ENCODE measurements around the gene ZFAND3. TPM values are rescaled to one million over a fixed set of nuclear protein-coding genes. Genes with fewer than 3 reads are reported as not detected.
A peak's percentile ranks its signal among the peaks of the same experiment; 100 is the strongest.

ZFAND3 gene
- total RNA-seq, 4 donors from 2014 or later, result 45.0 to 55.2 (median 49.5) TPM

DNA sequence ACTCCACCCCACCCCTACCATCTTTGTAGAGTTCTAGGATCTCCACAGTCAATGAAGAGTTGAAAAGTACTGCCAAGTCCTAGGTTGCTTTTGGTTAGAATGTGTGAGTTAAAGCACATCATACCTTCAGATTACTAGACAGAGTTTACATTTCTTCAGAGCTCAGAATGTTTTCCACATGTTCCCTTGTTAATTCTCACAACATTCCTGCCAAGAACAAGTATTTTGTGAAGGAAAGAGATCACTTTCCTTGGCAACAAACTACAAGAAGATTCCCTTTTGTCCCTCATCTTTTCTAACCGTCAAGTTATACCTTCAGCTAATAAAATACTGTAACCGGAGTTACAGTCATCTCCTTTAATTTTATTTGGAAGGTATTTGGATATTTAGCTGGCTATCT is 266.8 kb downstream of the ZFAND3 start:
- TF ChIP-seq, protein P1, sequence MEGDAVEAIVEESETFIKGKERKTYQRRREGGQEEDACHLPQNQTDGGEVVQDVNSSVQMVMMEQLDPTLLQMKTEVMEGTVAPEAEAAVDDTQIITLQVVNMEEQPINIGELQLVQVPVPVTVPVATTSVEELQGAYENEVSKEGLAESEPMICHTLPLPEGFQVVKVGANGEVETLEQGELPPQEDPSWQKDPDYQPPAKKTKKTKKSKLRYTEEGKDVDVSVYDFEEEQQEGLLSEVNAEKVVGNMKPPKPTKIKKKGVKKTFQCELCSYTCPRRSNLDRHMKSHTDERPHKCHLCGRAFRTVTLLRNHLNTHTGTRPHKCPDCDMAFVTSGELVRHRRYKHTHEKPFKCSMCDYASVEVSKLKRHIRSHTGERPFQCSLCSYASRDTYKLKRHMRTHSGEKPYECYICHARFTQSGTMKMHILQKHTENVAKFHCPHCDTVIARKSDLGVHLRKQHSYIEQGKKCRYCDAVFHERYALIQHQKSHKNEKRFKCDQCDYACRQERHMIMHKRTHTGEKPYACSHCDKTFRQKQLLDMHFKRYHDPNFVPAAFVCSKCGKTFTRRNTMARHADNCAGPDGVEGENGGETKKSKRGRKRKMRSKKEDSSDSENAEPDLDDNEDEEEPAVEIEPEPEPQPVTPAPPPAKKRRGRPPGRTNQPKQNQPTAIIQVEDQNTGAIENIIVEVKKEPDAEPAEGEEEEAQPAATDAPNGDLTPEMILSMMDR (IDR thresholded peaks at IDR 0.05 in 4 of 5, conservative IDR thresholded peaks at IDR 0.05 in 1 of 5), result no peak
- no peak for TF ChIP-seq POLR2A (IDR thresholded peaks at IDR 0.05)
- H3K4me1 ChIP-seq, result peaks cover 25 to 43% of the 10 kb centered on the region in 2 donors
- H3K36me3 ChIP-seq, result peaks cover 0 to 6% of the 10 kb centered on the region in 2 donors
- no peaks in the 10 kb centered on the region for H3K9me3 ChIP-seq
- in situ Hi-C loops (cut with MboI; ENCODE audit: low sequenced_read_pairs in 4 of 4) (no loop called here), intact Hi-C loops (cut with DNase I; ENCODE audit: low total_unique reads) (no loop called here)
- DNase-seq (no peak), ATAC-seq (no peak)
- H3K27ac ChIP-seq, result no peak overlapping the region
- H3K4me3 ChIP-seq, result no peak overlapping the region
- H3K27me3 ChIP-seq, result no peaks in the 10 kb centered on the region

DNA sequence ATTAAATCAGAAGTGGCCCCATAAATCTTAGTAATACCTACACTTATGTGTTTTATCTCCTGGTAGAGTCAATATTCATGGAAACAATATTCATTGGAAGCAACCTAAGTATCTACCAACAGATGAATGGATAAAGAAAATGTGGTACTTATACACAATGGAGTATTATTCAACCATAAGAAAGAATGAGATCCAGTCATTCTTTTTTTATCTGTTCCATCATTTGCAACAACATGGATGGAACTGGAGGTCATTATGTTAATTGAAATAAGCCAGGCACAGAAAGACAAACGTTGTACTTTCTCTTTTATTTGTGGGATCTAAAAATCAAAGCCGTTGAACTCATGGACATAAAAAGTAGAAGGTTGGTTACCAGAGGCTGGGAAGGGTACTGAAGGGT is 268.5 kb downstream of the ZFAND3 start:
- no peak for ATAC-seq
- Histone ChIP-seq H3K36me3 (peaks cover 0 to 6% of the 10 kb centered on the region in 2 donors), H3K9me3 (no peaks in the 10 kb centered on the region), H3K27me3 (no peaks in the 10 kb centered on the region), H3K27ac (no peak overlapping the region), H3K4me1 (peaks cover 25 to 44% of the 10 kb centered on the region in 2 donors), H3K4me3 (no peak overlapping the region)
- intact Hi-C loops (cut with DNase I; ENCODE audit: low total_unique reads) (no loop called here), in situ Hi-C loops (cut with MboI; ENCODE audit: low sequenced_read_pairs in 4 of 4) (no loop called here)
- TF ChIP-seq POLR2A (IDR thresholded peaks at IDR 0.05), result no peak
- TF ChIP-seq, protein P1 (IDR thresholded peaks at IDR 0.05 in 4 of 5, conservative IDR thresholded peaks at IDR 0.05 in 1 of 5), result no peak
- no peak for DNase-seq

GRCh38 chr6:38088829-38089228 is 269.3 kb downstream of the ZFAND3 start:
- intact Hi-C loops (cut with DNase I; ENCODE audit: low total_unique reads) (no loop called here), in situ Hi-C loops (cut with MboI; ENCODE audit: low sequenced_read_pairs in 4 of 4) (no loop called here)
- no peak overlapping the region for H3K4me3 ChIP-seq
- ATAC-seq (no peak), DNase-seq (no peak)
- TF ChIP-seq POLR2A (IDR thresholded peaks at IDR 0.05), result no peak
- TF ChIP-seq, protein P1 (IDR thresholded peaks at IDR 0.05 in 4 of 5, conservative IDR thresholded peaks at IDR 0.05 in 1 of 5), result no peak
- no peaks in the 10 kb centered on the region for H3K27me3 ChIP-seq
- H3K4me1 ChIP-seq, result peaks cover 25 to 44% of the 10 kb centered on the region in 2 donors
- H3K27ac ChIP-seq, result no peak overlapping the region
- H3K36me3 ChIP-seq, result no peaks in the 10 kb centered on the region
- H3K9me3 ChIP-seq, result no peaks in the 10 kb centered on the region

- Histone ChIP-seq H3K27me3 (no peaks in the 10 kb centered on the region), H3K27ac (no peak overlapping the region), H3K4me1 (peaks cover 25 to 35% of the 10 kb centered on the region in 2 donors), H3K9me3 (no peaks in the 10 kb centered on the region), H3K4me3 (no peak overlapping the region), H3K36me3 (no peaks in the 10 kb centered on the region)
- intact Hi-C loops (cut with DNase I; ENCODE audit: low total_unique reads) (no loop called here), in situ Hi-C loops (cut with MboI; ENCODE audit: low sequenced_read_pairs in 4 of 4) (no loop called here)
- DNase-seq, result no peak
- peak; percentile 56 to 66 for ATAC-seq
- TF ChIP-seq POLR2A (IDR thresholded peaks at IDR 0.05), result no peak
- TF ChIP-seq, protein P1 (IDR thresholded peaks at IDR 0.05 in 4 of 5, conservative IDR thresholded peaks at IDR 0.05 in 1 of 5), result no peak
These were observed 272.1 kb downstream of the ZFAND3 start for GRCh38 chr6:38091613-38092012.

DNA sequence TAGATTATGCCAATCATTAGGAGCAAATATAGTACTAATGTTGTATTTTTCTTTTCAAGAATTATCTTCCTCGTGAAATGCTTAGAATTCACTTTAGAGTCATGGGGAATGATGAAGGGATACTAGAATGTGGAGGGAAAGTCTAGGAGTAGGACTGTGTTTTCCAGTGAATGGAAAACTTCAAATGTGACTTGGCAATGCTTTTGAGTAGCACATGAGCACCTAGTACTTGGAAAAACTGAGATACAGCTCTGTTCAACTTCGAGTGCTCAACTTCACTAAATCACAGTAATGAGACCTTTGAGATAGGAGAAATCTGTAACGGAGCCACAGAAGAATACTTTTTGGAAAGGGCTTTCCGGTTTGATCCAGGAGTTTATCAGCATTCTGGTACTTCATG is 272.9 kb downstream of the ZFAND3 start:
- intact Hi-C loops (cut with DNase I; ENCODE audit: low total_unique reads) (no loop called here), in situ Hi-C loops (cut with MboI; ENCODE audit: low sequenced_read_pairs in 4 of 4) (no loop called here)
- TF ChIP-seq POLR2A (IDR thresholded peaks at IDR 0.05), result no peak
- TF ChIP-seq, protein P1 (IDR thresholded peaks at IDR 0.05 in 4 of 5, conservative IDR thresholded peaks at IDR 0.05 in 1 of 5), result no peak
- no peak for DNase-seq
- no peaks in the 10 kb centered on the region for H3K9me3 ChIP-seq
- H3K36me3 ChIP-seq, result no peaks in the 10 kb centered on the region
- no peaks in the 10 kb centered on the region for H3K27me3 ChIP-seq
- ATAC-seq, result no peak
- peaks cover 25 to 34% of the 10 kb centered on the region in 2 donors for H3K4me1 ChIP-seq
- no peak overlapping the region for H3K27ac ChIP-seq
- H3K4me3 ChIP-seq, result no peak overlapping the region

Measured in gastrocnemius medialis (tissue), 4 donors.